ENCODE results near the gene TIAL1. TPM values are rescaled to one million over a fixed set of nuclear protein-coding genes. Genes with fewer than 3 reads are reported as not detected.

TIAL1 gene, protein sequence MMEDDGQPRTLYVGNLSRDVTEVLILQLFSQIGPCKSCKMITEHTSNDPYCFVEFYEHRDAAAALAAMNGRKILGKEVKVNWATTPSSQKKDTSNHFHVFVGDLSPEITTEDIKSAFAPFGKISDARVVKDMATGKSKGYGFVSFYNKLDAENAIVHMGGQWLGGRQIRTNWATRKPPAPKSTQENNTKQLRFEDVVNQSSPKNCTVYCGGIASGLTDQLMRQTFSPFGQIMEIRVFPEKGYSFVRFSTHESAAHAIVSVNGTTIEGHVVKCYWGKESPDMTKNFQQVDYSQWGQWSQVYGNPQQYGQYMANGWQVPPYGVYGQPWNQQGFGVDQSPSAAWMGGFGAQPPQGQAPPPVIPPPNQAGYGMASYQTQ
- total RNA-seq (100 to 1,000 TPM in 6 of 7 donors, 10 to 100 TPM in 1; 83.3 to 126 (median 115) TPM), polyA plus RNA-seq (10 to 100 TPM; 54.1 to 81.5 (median 80.7) TPM)
- long read RNA-seq, donor 1, full-length matches to known transcripts = 13 of 13 reads
- long read RNA-seq, donor 1, partial matches to known transcripts = 0 of 13 reads
- long read RNA-seq, donor 1, other reads (novel, unspliced or antisense) = 0 of 13 reads
- long read RNA-seq, donor 2, full-length matches to known transcripts = 9 of 15 reads
- long read RNA-seq, donor 2, partial matches to known transcripts = 6 of 15 reads
- long read RNA-seq, donor 2, other reads (novel, unspliced or antisense) = 0 of 15 reads

- intact Hi-C loops (cut with DNase I; ENCODE audit: low total_unique reads) = no loop called here
Measured at GRCh38 chr10:119596537-119597404, at the start of gene TIAL1. Gene TIAL1 (minus strand): TSS chr10:119596964. CDS start chr10:119596465, 499 bp downstream.

DNA sequence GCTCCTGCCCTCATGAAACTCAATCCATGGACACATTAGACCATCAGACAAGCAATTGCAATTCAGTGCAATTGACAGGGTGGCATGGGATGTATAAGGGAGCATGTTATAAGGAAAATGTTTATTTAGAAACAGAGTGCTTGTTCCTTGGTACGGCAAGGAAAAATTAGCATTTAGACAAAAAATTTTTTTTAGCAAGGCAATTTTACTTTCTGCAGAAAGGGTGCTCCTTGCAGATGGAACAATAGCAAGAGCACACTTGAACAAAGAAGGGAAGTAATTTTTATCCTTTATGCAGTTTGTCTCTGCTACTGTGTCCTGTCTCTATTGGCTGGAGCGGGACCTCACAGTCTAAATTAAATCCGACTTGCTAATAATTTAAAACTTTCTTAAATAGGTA is 48.2 kb upstream of the TIAL1 start:
- Histone ChIP-seq H3K27ac (no peak overlapping the region), H3K27me3 (replicated peaks in 1 of 7) (no peaks in the 10 kb centered on the region), H3K4me1 (peaks cover 0 to 14% (median 0%) of the 10 kb centered on the region in 6 donors), H3K4me3 (no peak overlapping the region), H3K9me3 (peaks cover 0 to 22% (median 14%) of the 10 kb centered on the region in 8 donors), H3K36me3 (no peaks in the 10 kb centered on the region)
- intact Hi-C loops (cut with DNase I; ENCODE audit: low total_unique reads) = no loop called here
- TF ChIP-seq POLR2AphosphoS5 (IDR thresholded peaks at IDR 0.05) (no peak), CTCF (IDR thresholded peaks at IDR 0.05 in 8 of 11, conservative IDR thresholded peaks at IDR 0.05 in 3 of 11) (no peak), POLR2A (IDR thresholded peaks at IDR 0.05) (no peak)
- no peak for DNase-seq
- 90 to 99% (median 96%) methylated on average over 3 of the region's 3 CpGs for WGBS, 5 donors

More at GRCh38 chr10:119596537-119597404, at the start of gene TIAL1:
- Histone ChIP-seq H3K36me3 (peaks cover 0 to 8% (median 0%) of the 10 kb centered on the region in 6 donors), H3K4me3 (peak within 1 kb of the TSS; percentile 73 to 97 (median 96)), H3K27ac (peak within 1 kb of the TSS; percentile 95 to 99 (median 96)), H3K4me1 (peaks cover 46 to 54% (median 48%) of the 10 kb centered on the region in 6 donors), H3K9me3 (no peaks in the 10 kb centered on the region), H3K27me3 (replicated peaks in 1 of 7) (no peaks in the 10 kb centered on the region)
- TF ChIP-seq POLR2A (IDR thresholded peaks at IDR 0.05) (peak in 1 of 3 donors; percentile 48), CTCF (IDR thresholded peaks at IDR 0.05 in 8 of 11, conservative IDR thresholded peaks at IDR 0.05 in 3 of 11) (peak in 4 of 11 experiments; percentile 14 to 21 (median 18)), POLR2AphosphoS5 (IDR thresholded peaks at IDR 0.05) (peak; percentile 85 to 93 (median 91))
- 0 to 1% (median 0%) methylated on average over 64 to 66 of the region's 66 CpGs for WGBS, 5 donors
- DNase-seq = peak; percentile 98

DNA sequence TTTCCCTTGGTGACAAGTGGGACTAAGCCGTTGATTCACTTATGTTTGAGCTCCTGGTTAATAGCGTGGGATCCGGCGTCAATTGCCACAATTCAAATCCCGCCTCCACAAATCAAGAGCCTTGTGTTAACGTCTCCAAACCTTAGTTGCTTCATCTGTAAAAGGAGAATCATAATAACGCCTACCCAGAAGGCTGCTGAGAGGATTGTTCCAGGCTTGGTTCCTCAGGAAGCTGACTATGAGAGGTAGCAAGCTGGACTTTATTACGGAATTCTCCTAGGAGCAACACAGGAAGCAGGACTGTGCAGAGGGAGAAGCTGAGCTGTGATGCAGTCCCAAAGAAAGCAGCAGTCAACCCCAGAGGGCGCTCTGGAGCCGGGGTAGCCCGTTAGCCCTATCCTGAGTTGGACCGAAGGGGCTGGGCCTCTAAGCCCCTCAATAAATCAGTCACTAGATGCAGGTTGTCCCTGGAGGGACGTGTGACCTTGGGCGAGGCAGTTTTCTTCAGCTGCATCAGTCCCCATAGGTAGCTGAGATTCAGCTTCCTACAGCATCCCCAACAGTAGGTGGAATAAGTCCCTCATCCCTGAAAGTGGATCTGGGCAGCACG is 47.5 kb upstream of the TIAL1 start:
- intact Hi-C loops (cut with DNase I; ENCODE audit: low total_unique reads) = no loop called here
- WGBS, 5 donors = 72 to 80% (median 75%) methylated on average over 14 to 15 of the region's 15 CpGs
- Histone ChIP-seq H3K9me3 (peaks cover 0 to 22% (median 14%) of the 10 kb centered on the region in 8 donors), H3K4me3 (no peak overlapping the region), H3K27ac (no peak overlapping the region), H3K27me3 (replicated peaks in 1 of 7) (no peaks in the 10 kb centered on the region), H3K36me3 (no peaks in the 10 kb centered on the region), H3K4me1 (peaks cover 0 to 14% (median 0%) of the 10 kb centered on the region in 6 donors)
- DNase-seq = peak; percentile 39
- TF ChIP-seq CTCF (IDR thresholded peaks at IDR 0.05 in 8 of 11, conservative IDR thresholded peaks at IDR 0.05 in 3 of 11) = no peak
- TF ChIP-seq POLR2AphosphoS5 (IDR thresholded peaks at IDR 0.05) = no peak
